Umbilical cord (tissue), 2 donors: ENCODE results near the gene BTG4. TPM values are rescaled to one million over a fixed set of nuclear protein-coding genes. Genes with fewer than 3 reads are reported as not detected.
A peak's percentile ranks its signal among the peaks of the same experiment; 100 is the strongest.

ENCODE experiments used
- DNase-seq: peaks from one replicate; pipeline ENCODE4 v3.0.0-alpha.2; 2015; ENCODE audit warnings: low spot score
- total RNA-seq: library from RNA; depleted of rRNA; stranded (reverse); fragments of >200 nt; gene quantifications from one replicate; pipeline ENCODE4 v1.2.3, GENCODE V29; 2014; ENCODE audit warnings: low replicate concordance; ENCODE audit not compliant: insufficient read depth

The BTG4 gene
- total RNA-seq, 1 donor from 2014 or later: 5.5 TPM

GRCh38 chr11:111455291-111456085 lies 56.7 kb downstream of the BTG4 start:
- DNase-seq: no peak

GRCh38 chr11:111454561-111455192 lies 57.5 kb downstream of the BTG4 start:
- DNase-seq: peak; percentile 23

- no peak for DNase-seq
Measured at GRCh38 chr11:111452817-111453552, 59.2 kb downstream of the BTG4 start.

- DNase-seq: no peak
Measured at GRCh38 chr11:111452146-111452545, 60.0 kb downstream of the BTG4 start.

- DNase-seq: no peak
Measured at GRCh38 chr11:111450480-111451320, 61.5 kb downstream of the BTG4 start.

GRCh38 chr11:111449696-111450479 lies 62.3 kb downstream of the BTG4 start:
- DNase-seq: no peak

- DNase-seq: no peak
Measured at GRCh38 chr11:111448831-111449557, 63.2 kb downstream of the BTG4 start.

- DNase-seq: no peak
Measured at GRCh38 chr11:111448414-111448813, 63.8 kb downstream of the BTG4 start.

GRCh38 chr11:111447931-111448330 lies 64.3 kb downstream of the BTG4 start:
- no peak for DNase-seq

- no peak for DNase-seq
Measured at GRCh38 chr11:111447112-111447471, 65.1 kb downstream of the BTG4 start.

- peak; percentile 93 for DNase-seq
Measured at GRCh38 chr11:111446404-111447111, 65.6 kb downstream of the BTG4 start.

GRCh38 chr11:111445586-111445985 lies 66.6 kb downstream of the BTG4 start:
- no peak for DNase-seq

Other genes starting within 250 kb of the BTG4 start
- not detected for gene POU2AF3, start 213.8 kb downstream of the BTG4 start, total RNA-seq
- 0.48 TPM for gene POU2AF1, start 133.1 kb downstream of the BTG4 start, total RNA-seq
- gene HOATZ, start 2.4 kb upstream of the BTG4 start, total RNA-seq: 0.72 TPM
- gene LAYN, start 28.3 kb upstream of the BTG4 start, total RNA-seq: 8.7 TPM
- 7.7 TPM for gene SIK2, start 90.1 kb upstream of the BTG4 start, total RNA-seq